GM19452 (cell line): Measurements from ENCODE around the gene RNF207.

Experiments
- ATAC-seq: cut with Tn5 transposase; IDR thresholded peaks from one replicate; pipeline ENCODE4 v1.9.1; 2021; ENCODE audit not compliant: unreplicated experiment

The RNF207 gene

DNA sequence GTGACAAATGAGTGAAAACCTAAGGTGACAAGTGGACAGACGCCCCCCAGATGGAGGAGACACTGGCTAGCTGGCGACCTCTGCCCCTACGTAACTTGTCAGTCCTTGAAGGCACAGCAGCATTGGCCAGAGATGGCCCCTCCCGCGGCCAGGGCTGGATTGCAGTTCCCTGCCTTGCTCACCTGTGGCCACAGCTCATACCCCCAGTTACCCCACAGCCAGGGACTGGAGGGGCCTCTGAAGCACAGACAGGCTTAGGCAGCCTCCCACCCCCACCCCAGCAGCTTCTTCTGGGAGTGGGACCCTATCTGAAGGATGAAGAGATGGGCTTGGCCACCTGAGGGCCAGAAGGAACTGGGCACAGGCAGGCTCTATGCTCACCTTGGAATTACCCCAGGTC is 41.7 kb downstream of the RNF207 start:
- no peak for ATAC-seq

DNA sequence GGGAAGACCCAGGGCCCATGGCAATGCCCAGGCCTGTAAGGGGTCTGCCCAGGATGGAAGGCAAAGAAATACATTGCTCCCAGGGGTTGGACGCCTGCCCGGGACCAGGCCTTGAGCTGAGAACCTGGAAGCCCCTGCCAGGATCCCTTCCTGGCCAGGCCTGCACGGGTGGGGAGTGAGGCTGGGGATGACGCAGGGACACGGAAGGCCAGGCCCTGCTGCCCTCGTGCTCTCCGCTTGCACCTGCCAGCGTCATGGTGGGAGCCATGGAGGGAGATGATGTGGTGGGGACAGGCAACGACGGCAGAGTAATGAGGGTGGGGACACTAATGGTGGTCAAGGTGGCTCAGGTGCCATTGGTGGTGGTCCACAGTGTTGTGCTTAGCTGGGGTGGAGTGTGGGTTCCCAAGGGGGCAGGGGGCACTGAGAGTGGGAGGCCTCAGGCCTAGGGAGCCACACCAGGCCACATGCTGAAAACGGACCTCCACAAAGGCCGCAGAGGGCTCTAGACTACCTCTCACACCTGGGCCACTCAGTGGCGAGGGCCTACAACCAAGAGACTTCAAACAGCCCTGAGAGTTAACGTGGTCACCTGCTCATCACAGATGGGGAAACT is 42.4 kb downstream of the RNF207 start:
- no peak for ATAC-seq

DNA sequence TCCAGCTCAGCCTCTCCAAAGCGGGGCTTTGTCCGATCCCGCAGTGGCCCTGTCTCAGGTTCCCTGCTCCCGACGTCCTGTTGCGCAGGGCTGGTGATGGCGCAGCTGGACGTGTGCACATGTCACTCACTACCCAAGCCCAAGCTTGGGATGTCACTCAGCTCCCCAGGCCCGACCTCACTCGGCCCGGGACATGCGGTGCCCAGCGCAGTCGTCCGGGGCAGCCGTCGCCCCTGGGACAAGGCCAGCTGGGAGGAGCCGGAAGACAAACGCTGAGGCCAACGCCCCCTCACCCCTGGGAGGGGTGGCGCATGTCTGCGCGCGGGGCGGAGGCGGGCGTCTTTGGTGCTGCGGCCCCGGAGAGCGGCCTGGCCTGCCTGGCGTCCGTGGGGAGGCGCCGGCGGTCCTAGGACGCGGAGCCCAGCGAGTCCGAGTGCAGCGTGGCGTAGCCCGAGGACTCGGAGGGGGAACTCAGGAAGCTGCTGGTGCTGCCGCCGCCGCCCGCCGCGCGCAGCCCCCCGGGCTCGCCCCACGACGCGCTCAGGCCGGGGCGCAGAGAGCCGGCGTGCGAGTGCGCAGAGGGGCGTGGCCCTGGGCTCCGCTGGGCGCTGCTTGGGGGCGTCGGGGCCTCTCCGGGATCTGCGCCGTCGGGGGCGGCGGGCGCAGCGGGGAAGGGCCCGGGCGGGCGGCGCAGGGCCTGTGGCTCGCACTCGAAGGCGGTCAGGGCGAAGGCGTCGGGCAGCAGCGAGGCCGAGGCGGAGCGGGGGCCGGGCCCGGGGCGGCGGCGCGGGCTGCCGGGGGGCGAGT is 43.2 kb downstream of the RNF207 start:
- ATAC-seq, result no peak

DNA sequence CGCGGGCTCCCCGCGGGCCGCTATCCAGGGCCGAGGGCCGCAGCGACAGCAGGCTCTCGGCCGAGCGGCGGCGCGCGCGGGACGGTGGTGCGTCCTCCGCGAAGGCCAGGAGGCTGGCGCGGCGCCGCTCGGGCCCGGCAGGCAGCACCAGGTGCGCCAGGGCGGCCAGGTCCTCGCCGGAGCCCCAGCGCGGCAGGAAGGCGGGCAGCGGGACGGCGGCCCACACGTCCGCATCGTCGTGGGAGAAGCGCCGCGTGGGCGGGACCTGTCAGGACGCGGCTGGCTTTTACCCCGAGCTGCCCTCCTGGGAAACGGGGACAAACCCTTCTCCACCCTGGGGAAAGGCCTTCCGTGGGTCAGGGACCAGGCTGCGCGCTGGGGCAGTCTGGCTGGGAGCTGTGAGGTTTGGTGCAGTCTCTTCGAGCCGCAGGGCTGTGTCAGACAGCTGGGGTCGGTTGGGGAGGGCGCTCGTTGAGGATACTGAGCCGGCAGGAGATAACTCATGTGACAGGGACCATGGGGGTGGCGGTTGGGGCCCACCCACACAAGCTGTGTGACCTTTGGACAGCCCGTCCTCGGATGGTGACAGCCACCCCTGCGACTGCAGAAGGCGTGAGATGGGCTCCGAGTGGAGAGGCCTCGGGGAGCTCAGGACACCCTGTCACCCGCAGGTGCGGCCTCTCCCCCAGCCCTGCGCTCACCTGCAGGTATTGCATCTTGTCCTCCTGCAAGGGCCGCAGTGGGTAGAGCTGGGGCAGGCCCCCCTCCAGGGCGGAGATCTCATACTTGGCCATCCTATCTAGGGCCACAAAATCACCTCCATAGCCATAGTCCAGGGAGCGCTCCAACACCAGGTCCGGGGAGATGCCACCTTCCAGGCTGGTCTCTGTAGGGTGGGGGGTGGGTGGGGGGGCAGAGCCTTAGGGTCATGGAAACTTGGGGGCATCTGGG is 44.1 kb downstream of the RNF207 start:
- ATAC-seq, result no peak

DNA sequence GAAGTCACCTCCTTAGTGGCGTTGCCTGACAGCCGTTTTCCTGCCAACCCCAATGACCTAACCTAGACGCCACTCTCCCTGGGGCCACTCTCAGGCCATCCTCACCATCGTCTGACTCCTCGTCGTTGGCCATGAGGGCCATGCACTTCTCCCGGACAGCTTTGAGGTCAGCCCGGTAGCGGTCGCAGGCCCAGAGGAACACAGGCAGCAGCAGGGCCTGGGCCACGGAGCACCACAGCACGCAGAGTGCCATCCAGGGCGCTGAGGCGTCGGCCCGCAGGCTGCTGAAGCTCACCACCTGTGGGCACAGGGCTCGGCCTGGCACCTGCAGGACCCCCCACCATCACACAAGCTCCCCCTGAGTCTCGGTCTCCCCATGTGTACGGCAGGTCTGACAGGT is 45.3 kb downstream of the RNF207 start:
- ATAC-seq, result no peak

GRCh38 chr1:6251681-6252373 is 45.9 kb downstream of the RNF207 start:
- ATAC-seq, result no peak

DNA sequence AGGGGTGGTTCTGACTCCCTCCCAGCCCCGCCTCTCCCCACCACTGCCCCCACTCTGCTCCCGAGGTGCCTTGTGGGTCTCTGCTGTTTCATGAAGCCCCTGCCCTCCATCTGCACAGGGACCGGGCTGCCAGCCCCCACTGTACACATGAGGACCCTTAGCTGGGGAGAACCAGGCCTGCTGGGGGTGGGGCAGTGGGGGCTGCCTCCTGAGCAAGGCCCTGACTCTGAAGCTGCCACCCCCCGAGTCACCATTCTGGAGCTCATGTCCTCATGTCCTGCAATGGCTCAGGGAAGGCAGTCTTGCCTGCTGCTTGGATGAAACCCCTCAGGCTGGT is 46.4 kb downstream of the RNF207 start:
- no peak for ATAC-seq

DNA sequence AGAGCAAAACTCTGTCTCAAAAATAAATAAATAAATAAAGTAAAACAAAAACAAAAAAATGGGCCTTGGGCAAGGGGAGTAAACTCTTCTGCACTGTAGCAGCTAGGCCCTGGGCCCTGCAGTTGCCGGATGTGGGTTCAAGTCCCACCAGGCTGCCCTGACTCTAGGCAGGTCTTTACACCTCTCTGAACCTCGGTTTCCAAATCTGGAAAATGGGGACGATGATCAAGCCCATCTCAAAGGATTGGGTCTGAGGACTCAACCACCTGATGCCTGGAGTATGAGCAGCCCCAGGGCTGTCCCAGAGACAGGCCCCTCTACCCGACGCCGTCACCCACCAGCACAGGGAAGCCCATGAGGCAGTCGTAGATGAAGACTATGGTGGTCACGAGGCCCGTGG is 47.5 kb downstream of the RNF207 start:
- no peak for ATAC-seq

DNA sequence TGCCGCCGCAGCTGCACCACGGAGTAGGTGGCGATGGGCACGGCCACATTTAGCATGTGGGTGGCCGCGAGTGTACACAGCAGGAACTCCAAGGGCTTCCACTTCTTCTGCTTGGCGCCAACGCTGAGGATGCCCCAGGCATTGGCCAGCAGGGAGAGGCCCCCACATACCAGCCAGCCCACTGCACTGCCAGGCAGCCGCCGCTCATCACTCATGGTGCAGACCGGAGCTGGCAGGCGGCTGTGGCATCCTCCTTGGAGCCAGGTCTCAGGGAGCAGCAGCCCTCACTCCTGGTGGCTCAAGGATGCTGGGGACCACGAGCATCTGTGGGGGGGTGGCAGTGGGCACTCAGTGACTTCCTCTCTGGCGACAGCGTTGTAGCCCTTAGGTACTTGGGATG is 48.8 kb downstream of the RNF207 start:
- ATAC-seq, result no peak

- ATAC-seq, result no peak
Measured at GRCh38 chr1:6256645-6257044, 50.7 kb downstream of the RNF207 start.

DNA sequence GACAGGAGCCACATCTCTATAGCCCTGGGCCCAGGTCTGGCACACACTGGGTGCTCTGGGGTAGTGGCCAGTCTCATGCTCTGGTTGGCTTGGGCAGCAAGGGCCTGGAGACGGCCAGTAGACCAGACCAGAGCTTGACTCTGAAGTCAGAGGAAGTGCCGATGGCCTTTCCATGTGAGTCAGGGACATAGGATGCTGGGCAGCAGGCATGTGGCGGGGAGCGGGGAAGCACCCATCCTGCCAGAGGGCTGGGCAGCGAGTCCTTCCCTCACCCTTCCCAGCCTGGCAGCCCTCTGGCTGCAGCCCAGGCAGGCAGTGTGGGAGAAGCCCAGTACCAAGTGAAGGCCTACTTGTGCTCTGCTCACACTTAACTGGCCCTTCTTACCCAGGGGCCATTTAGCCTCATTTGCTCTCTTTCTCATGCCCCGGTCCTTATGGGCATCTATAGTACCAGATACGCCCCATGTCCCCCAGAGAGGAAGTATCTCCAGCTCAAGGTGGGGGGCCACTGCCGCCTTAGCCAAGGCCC is 51.7 kb downstream of the RNF207 start:
- ATAC-seq, result no peak

- no peak for ATAC-seq
Measured at GRCh38 chr1:6258675-6259074, 52.8 kb downstream of the RNF207 start.

GRCh38 chr1:6259491-6260362 is 53.8 kb downstream of the RNF207 start:
- peak; percentile 60 for ATAC-seq

GRCh38 chr1:6260433-6260934 is 54.6 kb downstream of the RNF207 start:
- ATAC-seq, result no peak

- ATAC-seq, result no peak
Measured at GRCh38 chr1:6260961-6261614, 55.2 kb downstream of the RNF207 start, which contains the start of gene GPR153. GPR153 (minus strand) TSS chr1:6261098; CDS start chr1:6254905, 6,193 bp downstream.

- no peak for ATAC-seq
Measured at GRCh38 chr1:6261615-6261995, 55.7 kb downstream of the RNF207 start.

- ATAC-seq, result no peak
Measured at GRCh38 chr1:6262555-6263420, 56.9 kb downstream of the RNF207 start.

DNA sequence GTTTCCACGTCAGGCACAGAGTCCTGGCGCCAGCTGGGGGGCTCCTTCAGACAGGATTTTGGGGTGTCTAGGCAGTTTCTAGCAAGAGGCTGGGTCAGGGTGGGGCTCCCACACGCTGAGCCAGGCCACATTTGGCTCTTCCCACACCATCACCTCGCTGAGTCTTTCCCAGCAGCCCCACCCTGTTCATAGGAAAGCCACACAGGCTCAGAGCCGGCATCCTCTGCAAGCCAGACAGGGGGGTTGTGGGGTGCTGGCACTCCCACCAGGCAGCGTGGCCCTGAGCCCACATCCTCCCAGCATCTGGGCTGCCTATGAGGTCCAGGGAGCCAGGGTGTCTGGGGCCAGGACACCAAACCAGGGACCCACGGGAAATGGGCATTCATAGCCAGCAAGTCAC is 57.8 kb downstream of the RNF207 start:
- no peak for ATAC-seq
